Epithelial cell of proximal tubule (primary cell): ENCODE results near the gene LRRTM4. TPM values are rescaled to one million over a fixed set of nuclear protein-coding genes. Genes with fewer than 3 reads are reported as not detected.
A peak's percentile ranks its signal among the peaks of the same experiment; 100 is the strongest.

Experiments used
- DNase-seq: peaks from one replicate; pipeline ENCODE4 v3.0.0-alpha.2; 2011; ENCODE audit warnings: low read depth
- H3K4me3 ChIP-seq: 2 replicates; pipeline ENCODE4 v1.5.1; 2011; ENCODE audit warnings: low read depth, mild to moderate bottlenecking, low read length
- total RNA-seq: library from RNA; depleted of rRNA; stranded (reverse); fragments of >200 nt; gene quantifications from 2 replicates; pipeline ENCODE4 v1.2.3, GENCODE V29; 2015
- TF ChIP-seq, protein P1 (sequence below): conservative IDR thresholded peaks from 2 replicates; pipeline ENCODE4 v1.5.1; 2012; ENCODE audit warnings: low read depth, mild to moderate bottlenecking, low read length

LRRTM4 gene
- total RNA-seq, 1 donor from 2014 or later, result not detected

DNA sequence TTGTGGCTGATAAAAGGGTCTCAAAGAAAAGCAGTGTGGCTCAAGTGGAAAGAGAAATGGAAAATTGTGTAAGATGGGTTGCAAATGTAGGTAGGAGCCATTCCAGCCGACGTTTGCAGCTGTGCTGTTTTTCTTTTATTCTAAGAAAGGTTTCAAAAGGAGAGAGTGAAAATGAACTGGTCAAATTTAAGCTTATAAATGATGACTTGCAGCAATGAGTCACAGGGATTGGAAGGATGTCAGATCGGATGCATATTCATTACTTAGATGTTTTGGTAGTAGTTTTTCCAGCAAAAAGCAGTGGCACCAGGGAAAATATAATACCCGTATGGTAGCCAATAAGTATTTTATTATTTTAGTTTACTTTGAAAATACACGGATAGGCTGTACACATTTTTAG lies 79.1 kb downstream of the LRRTM4 start:
- DNase-seq, result no peak
- TF ChIP-seq, protein P1, sequence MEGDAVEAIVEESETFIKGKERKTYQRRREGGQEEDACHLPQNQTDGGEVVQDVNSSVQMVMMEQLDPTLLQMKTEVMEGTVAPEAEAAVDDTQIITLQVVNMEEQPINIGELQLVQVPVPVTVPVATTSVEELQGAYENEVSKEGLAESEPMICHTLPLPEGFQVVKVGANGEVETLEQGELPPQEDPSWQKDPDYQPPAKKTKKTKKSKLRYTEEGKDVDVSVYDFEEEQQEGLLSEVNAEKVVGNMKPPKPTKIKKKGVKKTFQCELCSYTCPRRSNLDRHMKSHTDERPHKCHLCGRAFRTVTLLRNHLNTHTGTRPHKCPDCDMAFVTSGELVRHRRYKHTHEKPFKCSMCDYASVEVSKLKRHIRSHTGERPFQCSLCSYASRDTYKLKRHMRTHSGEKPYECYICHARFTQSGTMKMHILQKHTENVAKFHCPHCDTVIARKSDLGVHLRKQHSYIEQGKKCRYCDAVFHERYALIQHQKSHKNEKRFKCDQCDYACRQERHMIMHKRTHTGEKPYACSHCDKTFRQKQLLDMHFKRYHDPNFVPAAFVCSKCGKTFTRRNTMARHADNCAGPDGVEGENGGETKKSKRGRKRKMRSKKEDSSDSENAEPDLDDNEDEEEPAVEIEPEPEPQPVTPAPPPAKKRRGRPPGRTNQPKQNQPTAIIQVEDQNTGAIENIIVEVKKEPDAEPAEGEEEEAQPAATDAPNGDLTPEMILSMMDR, result no peak
- no peak overlapping the region for H3K4me3 ChIP-seq

GRCh38 chr2:77434880-77435279 lies 87.3 kb downstream of the LRRTM4 start:
- H3K4me3 ChIP-seq, result no peak overlapping the region
- DNase-seq, result no peak
- TF ChIP-seq, protein P1, result peak; percentile 69

DNA sequence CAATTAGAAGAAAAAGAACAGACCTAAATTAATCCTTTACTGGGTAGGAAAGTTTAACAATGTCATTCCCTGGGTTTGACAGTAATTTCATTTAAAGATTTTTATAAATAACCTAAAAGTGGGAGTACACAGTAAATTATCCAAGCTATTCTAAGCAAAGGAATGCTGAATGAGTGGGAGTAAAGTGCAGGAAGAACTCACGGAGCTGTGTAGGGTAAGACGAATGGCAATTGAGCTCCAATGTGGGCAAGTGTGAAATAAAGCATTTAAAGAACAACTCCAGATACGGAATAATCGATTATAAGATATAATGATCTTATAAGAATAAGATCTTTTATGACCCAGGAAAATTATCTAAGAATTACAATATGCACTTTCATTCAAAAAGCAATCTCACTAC lies 93.2 kb downstream of the LRRTM4 start:
- H3K4me3 ChIP-seq, result no peak overlapping the region
- no peak for DNase-seq
- TF ChIP-seq, protein P1, result no peak

DNA sequence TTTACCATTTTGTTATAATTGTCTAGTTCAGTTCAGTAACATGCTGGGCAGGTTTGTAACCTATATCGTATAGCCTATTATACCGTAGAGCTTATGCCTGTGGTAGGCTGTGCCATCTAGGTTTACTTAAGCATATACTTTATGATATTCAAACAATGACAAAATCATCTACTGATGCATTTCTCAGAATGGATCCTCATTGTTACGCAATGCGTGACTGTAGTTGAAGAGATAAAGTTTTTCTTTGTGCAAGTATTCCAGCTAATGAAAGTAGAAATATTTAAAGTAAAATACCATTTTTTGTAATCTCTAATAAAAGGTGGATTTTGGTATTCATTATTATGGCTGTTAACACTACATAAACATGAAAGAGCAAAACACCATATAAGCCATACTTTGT lies 100.2 kb downstream of the LRRTM4 start:
- no peak overlapping the region for H3K4me3 ChIP-seq
- TF ChIP-seq, protein P1, result no peak
- DNase-seq, result no peak

DNA sequence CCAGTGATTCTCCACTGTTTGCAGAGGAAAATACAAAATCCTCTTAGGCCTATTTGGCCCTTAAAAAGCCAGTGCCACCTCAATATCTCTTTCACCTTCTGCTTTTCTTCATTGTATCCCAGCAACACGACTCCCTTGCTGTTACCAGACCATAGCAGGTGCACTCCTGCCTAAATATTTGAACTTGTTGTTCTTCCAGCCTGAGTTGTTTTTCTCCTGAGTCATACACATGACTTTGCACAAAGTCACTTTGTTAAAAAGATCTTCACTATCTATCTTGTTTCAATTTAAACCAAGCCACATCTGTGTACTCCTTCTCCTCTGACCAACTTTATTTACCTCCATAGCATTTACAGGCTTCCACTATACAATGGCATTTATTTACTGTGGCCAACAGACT lies 103.6 kb downstream of the LRRTM4 start:
- DNase-seq, result no peak
- TF ChIP-seq, protein P1, result no peak
- no peak overlapping the region for H3K4me3 ChIP-seq

DNA sequence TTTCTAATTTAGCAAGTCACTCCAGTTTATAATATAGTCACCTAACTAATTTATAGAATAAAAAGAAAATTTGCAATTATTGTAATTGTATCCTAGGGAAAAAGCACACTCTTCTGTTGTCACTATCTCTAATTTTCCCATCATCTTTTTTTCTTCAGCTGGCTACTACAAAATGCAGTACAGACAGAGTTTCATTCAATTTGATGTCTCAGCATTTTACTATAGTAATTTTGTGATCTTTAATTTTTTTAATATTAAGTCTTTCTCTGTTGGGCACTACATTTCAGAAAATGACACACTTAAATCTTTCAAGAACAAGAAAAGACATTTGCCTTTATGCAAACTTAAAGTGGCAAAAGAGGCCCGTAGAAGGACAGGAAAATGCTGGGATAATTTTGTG lies 118.0 kb downstream of the LRRTM4 start:
- no peak for DNase-seq
- TF ChIP-seq, protein P1, result no peak
- no peak overlapping the region for H3K4me3 ChIP-seq

DNA sequence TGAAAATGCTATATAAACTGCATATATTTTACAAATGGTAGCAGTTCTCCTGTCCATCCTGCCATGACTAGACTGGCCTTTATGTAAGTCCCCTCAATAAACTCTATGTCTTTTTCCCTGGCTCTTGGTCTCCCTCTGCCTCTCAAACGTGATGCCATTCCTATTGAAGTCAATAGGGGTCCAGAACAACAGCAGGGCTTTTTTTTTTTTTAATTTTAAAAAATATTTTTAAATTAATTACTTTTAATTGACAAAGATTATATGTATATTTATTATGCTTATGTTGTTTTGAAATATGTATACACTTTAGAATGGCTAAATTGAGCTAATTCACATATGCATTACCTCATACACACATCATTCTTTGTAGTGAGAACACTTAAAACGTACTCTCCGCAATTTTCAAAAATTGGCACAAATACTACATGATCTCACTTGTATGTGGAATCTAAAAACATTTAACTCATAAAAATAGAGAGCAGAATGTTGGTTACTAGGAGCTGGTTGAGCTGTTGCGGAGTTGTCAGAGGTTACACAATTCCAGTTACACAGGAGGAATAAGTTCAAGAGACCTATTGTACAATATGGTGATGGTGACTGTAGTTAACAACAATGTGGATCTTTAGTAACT lies 123.1 kb downstream of the LRRTM4 start:
- DNase-seq, result no peak
- TF ChIP-seq, protein P1, result no peak
- no peak overlapping the region for H3K4me3 ChIP-seq
